RKO (cell line): ENCODE results near the gene ZNF738.

Source experiments
- DNase-seq: peaks from one replicate; pipeline ENCODE4 v3.0.0-alpha.2; 2016; ENCODE audit warnings: low spot score

Gene ZNF738

GRCh38 chr19:21423057-21424041 lies 64.5 kb downstream of the ZNF738 start:
- DNase-seq = no peak
